K562 (cell line): ENCODE measurements around the gene PREB.

Experiments used
- CHAMP1 ChIP-seq: fragments of 450-650 bp; IDR thresholded peaks from 2 replicates; pipeline ENCODE4 v1.6.1; 2016; ENCODE audit warnings: mild to moderate bottlenecking
- CTCF ChIP-seq, 3 experiments: IDR thresholded peaks in 2 of 3; conservative IDR thresholded peaks in 1 of 3; 2 replicates each; pipeline ENCODE4 v1.5.1; 2011 to 2012; ENCODE audit warnings: low read length in 3 of 3, mild to moderate bottlenecking in 3 of 3, control low read depth in 2 of 3, improper control_type of control experiment in 1 of 3, inconsistent platforms in 1 of 3, low read depth in 1 of 3, mixed read lengths in 1 of 3, moderate library complexity in 1 of 3; ENCODE audit not compliant: insufficient read depth in 2 of 3
- HNRNPH1 ChIP-seq: fragments of 200-400 bp; formaldehyde crosslinking; optimal IDR thresholded peaks from 2 replicates; pipeline ENCODE3; 2017; ENCODE audit warnings: low read depth, mild to moderate bottlenecking, low read length, moderate library complexity
- JUN ChIP-seq, 2 experiments: sonication (generic) in 1 of 2; formaldehyde crosslinking in 1 of 2; IDR thresholded peaks; 2 replicates each; pipeline versions ENCODE4 v1.6.1 to v1.8.0; 2012 to 2022; ENCODE audit warnings: borderline replicate concordance in 2 of 2, mild to moderate bottlenecking in 2 of 2, improper control_type of control experiment in 1 of 2, low read depth in 1 of 2, low read length in 1 of 2, missing genetic modification reagents in 1 of 2
- SIN3B ChIP-seq: fragments of 450-650 bp; IDR thresholded peaks from 2 replicates; pipeline ENCODE4 v1.6.1; 2017; ENCODE audit warnings: low read depth, mild to moderate bottlenecking, moderate library complexity
- TAF1 ChIP-seq: IDR thresholded peaks from 2 replicates; pipeline ENCODE4 v1.6.1; 2011; ENCODE audit warnings: mild to moderate bottlenecking, low read length, moderate library complexity; ENCODE audit not compliant: insufficient read depth, control insufficient read depth, severe bottlenecking; ENCODE audit errors: extremely low read depth
- TCF7L2 ChIP-seq: fragments of 150-350 bp; IDR thresholded peaks from 2 replicates; pipeline ENCODE4 v1.6.1; 2016; ENCODE audit warnings: low read depth, mild to moderate bottlenecking, low read length, moderate library complexity
- THAP12 ChIP-seq: fragments of 250-450 bp; sonication (Bioruptor Pico); IDR thresholded peaks from 2 replicates; pipeline ENCODE4 v1.9.0; 2021; ENCODE audit warnings: mild to moderate bottlenecking, inconsistent platforms
- ZNF224 ChIP-seq: sonication (generic); formaldehyde crosslinking; IDR thresholded peaks from 2 replicates; pipeline ENCODE4 v1.8.0; 2022; ENCODE audit warnings: mild to moderate bottlenecking, missing genetic modification reagents
- ZNF609 ChIP-seq: sonication (generic); formaldehyde crosslinking; IDR thresholded peaks from 2 replicates; pipeline ENCODE4 v1.8.1; 2023; ENCODE audit warnings: missing genetic modification reagents, mild to moderate bottlenecking, borderline replicate concordance
- TF ChIP-seq, protein P1 (sequence below): fragments of 250-450 bp; sonication (Bioruptor Pico); IDR thresholded peaks from 2 replicates; pipeline ENCODE4 v1.5.0; 2021; ENCODE audit warnings: mild to moderate bottlenecking, borderline replicate concordance

DNA sequence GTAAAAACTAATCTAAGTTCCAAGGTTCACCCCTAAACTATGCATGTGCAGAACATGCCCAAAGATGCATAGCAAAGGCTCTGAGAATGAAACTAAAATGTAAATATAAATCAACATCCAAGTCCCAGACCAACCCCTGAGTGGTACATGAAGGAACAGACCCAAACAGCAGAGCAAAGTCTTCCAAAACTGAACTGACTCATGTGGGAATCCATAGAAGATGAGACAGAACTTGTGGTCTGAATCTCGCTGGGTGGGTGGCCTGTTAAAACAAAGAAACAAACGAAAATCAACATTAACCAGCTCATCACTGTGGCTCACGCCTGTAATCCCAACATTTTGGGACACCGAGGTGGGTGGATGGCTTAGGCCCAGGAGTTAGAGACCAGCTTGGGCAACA lies 47.9 kb upstream of the PREB start:
- TF ChIP-seq CTCF (IDR thresholded peaks at IDR 0.05 in 2 of 3, conservative IDR thresholded peaks at IDR 0.05 in 1 of 3; ENCODE audit: insufficient read depth in 2 of 3, low read depth in 1 of 3, low read length in 3 of 3), result no peak
- TF ChIP-seq JUN (IDR thresholded peaks at IDR 0.05; ENCODE audit: borderline replicate concordance, low read depth, low read length), result no peak
- no peak for TF ChIP-seq JUN (CRISPR knock-in tag; IDR thresholded peaks at IDR 0.05; ENCODE audit: borderline replicate concordance)
- TF ChIP-seq SIN3B, result no peak
- TF ChIP-seq ZNF224, result no peak
- no peak for TF ChIP-seq TCF7L2
- TF ChIP-seq ZNF609 (CRISPR knock-in tag), result no peak
- no peak for TF ChIP-seq CHAMP1
- no peak for TF ChIP-seq THAP12 (CRISPR knock-in tag)
- no peak for TF ChIP-seq HNRNPH1
- TF ChIP-seq TAF1, result no peak
- TF ChIP-seq, protein P1, sequence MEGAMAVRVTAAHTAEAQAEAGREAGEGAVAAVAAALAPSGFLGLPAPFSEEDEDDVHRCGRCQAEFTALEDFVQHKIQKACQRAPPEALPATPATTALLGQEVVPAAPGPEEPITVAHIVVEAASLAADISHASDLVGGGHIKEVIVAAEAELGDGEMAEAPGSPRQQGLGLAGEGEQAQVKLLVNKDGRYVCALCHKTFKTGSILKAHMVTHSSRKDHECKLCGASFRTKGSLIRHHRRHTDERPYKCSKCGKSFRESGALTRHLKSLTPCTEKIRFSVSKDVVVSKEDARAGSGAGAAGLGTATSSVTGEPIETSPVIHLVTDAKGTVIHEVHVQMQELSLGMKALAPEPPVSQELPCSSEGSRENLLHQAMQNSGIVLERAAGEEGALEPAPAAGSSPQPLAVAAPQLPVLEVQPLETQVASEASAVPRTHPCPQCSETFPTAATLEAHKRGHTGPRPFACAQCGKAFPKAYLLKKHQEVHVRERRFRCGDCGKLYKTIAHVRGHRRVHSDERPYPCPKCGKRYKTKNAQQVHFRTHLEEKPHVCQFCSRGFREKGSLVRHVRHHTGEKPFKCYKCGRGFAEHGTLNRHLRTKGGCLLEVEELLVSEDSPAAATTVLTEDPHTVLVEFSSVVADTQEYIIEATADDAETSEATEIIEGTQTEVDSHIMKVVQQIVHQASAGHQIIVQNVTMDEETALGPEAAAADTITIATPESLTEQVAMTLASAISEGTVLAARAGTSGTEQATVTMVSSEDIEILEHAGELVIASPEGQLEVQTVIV, result no peak
